Prostate gland (tissue), 2 donors: Measurements from ENCODE around the gene DUOX1.

Source experiments
- POLR2A ChIP-seq: fragments of 450-650 bp; IDR thresholded peaks from one replicate; pipeline ENCODE4 v1.6.1; 2016; ENCODE audit warnings: antibody characterized with exemption, mild to moderate bottlenecking
- TF ChIP-seq, protein P1 (sequence below), 4 experiments: fragments of 200-600 bp in 2 of 4; fragments of 450-650 bp in 2 of 4; sonication (generic) in 2 of 4; IDR thresholded peaks; 1 replicate in 3 of 4; 2 replicates in 1 of 4; pipeline ENCODE4 v1.5.1; 2016 to 2019; ENCODE audit warnings: antibody characterized with exemption in 4 of 4, mild to moderate bottlenecking in 2 of 4, moderate library complexity in 2 of 4

DNA sequence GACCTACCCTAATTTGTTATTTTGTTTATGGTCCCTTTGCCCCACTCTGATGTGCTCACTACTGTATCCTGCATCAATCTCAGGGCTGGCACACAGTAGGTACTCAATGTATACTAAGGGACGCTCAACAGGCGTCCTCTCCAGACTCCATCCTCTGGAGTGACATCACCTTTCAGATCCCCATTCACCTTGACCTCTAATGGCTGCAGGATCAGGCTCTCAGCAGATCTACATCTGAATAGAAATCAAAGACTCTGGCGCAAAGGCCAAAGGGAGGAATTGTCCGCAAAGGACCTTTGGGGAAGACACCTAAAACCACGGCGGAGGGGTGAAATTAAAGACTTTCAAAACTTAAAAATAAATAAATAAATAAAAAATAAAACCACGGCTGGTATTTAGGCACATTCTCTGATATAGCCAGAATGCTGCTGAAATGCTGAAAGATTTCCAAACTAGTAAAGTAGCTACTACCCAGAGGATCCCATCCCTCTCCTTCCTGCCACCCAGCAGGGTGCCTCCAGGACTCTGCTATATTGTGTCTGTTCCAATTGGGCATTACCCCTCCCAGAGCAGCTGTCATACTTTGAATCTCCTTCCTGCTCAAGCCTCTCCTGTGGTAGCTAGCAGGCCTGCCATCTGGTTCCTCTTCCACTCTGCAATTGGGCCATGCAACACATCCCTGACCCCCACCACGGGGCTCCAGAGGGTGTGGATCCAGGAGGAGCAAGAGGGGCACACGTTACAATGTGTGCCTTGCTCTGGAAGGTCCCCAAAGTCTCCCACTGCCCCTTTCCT, 51.9 kb downstream of the DUOX1 start:
- TF ChIP-seq, protein P1, sequence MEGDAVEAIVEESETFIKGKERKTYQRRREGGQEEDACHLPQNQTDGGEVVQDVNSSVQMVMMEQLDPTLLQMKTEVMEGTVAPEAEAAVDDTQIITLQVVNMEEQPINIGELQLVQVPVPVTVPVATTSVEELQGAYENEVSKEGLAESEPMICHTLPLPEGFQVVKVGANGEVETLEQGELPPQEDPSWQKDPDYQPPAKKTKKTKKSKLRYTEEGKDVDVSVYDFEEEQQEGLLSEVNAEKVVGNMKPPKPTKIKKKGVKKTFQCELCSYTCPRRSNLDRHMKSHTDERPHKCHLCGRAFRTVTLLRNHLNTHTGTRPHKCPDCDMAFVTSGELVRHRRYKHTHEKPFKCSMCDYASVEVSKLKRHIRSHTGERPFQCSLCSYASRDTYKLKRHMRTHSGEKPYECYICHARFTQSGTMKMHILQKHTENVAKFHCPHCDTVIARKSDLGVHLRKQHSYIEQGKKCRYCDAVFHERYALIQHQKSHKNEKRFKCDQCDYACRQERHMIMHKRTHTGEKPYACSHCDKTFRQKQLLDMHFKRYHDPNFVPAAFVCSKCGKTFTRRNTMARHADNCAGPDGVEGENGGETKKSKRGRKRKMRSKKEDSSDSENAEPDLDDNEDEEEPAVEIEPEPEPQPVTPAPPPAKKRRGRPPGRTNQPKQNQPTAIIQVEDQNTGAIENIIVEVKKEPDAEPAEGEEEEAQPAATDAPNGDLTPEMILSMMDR (IDR thresholded peaks at IDR 0.05): no peak
- TF ChIP-seq POLR2A: no peak
